GM08714 (cell line): ENCODE data around the gene SH3TC1.

Source experiments
- H3K4me3 ChIP-seq: fragments of 200-500 bp; sonication (Bioruptor generic); 2 replicates; pipeline ENCODE4 v1.5.1; 2014; ENCODE audit warnings: mild to moderate bottlenecking, low read length, inconsistent platforms
- ZNF274 ChIP-seq: IDR thresholded peaks from 2 replicates; pipeline ENCODE4 v1.6.1; 2012; ENCODE audit warnings: mild to moderate bottlenecking, low read depth, low read length

The SH3TC1 gene

GRCh38 chr4:8216443-8217245 is 17.6 kb downstream of the SH3TC1 start:
- TF ChIP-seq ZNF274, result no peak
- no peak overlapping the region for H3K4me3 ChIP-seq

DNA sequence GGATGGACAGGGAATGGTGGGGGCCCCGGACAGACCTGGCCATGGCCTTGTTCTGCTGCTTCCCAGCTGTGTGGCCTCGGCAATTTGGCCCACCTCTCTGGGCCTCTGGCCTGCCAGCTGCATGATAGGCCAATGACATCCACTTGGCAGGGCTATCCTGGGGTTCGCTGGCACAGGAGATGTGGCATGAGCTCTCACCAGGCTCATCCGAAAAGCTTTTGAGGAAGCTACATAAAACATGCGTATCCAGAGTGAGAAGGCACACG is 18.1 kb downstream of the SH3TC1 start:
- no peak for TF ChIP-seq ZNF274
- no peak overlapping the region for H3K4me3 ChIP-seq

DNA sequence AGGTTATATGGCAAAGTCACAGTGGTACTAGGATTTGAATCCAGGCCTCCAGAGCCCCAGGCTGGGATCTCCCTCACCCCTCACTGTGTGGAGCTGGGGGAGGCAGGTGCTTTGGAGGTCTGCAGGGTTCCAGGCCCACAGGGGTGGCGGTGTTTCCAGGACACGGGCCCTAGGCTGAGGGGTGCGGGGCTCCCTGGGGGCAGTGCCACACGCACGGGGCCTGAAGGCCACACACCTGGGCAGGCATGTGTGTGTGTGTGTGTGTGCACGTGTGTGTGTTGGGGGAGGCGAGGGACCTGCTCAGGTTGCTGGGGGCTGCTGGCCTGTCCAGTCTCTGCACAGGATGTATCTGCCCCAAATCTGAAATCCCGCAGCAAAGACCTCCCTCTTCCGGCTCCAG is 18.8 kb downstream of the SH3TC1 start:
- H3K4me3 ChIP-seq, result no peak overlapping the region
- no peak for TF ChIP-seq ZNF274

DNA sequence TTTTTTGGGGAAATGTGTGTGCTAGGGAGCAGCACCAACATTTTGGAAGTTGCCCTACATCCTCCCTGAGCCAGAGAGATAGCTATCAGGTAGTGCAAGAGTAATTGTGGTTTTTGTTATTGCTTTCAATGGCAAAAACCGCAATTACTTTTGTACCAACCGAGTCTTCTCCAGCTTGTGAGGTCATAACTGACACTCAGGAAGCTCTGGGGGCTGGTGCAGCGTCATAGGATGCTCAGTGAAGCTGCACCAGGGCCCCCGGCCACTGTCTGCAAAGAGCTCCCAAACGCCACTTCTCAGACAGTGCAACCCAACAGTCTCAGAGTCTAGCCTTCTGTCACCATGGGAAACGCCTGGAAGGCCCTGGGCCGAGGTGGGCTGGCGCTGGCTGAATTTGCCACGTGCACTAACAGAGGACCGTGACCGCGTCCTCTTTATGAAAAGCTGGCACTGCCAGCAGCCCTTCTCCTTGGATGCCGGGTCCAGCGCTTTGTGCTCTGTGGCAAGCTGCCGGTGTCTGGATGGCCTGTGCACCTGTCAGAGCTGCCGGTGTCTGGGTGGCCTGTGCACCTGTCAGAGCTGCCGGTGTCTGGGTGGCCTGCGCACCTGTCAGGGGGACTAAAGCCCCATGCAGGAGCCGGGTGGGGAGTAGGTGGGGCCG is 19.4 kb downstream of the SH3TC1 start:
- TF ChIP-seq ZNF274, result no peak
- no peak overlapping the region for H3K4me3 ChIP-seq

GRCh38 chr4:8219236-8219635 is 20.1 kb downstream of the SH3TC1 start:
- no peak for TF ChIP-seq ZNF274
- no peak overlapping the region for H3K4me3 ChIP-seq

DNA sequence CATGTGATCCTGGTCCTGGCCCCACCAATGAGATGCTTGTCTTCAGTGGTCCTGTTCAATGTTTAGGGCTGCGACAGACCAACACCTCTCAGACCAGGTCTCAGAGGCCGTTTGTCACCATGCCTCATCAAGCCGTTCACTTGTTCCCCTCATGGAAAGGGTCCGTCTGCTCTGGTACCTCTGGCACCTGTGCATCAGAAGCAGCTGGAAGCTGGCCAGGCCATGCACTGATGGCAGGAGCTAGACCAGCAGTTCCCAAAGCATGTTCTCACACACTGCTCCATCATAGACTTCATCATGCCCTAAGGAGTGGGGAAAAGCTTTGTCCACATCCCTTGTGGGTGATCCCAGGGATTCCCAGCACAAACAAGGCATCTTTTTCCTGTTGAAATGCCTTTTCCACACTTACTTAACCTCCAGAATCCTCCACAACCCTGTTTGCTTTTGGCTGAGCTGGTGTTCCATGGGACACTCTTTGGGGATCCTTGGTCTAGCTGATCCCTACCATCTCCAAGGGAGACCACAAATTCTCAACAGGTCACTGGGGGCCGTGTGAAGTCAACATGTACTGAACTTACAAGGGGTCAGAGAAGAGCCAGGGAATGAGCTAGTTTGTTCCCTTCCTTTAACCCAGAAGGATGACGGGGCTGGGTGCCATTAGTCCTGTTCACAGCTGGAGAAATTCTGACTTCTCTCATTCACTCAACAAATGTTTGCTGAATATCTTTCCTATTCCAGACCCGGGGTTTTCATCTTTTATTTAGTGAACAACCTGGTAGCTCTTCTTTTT is 21.8 kb downstream of the SH3TC1 start:
- no peak for TF ChIP-seq ZNF274
- no peak overlapping the region for H3K4me3 ChIP-seq

GRCh38 chr4:8221476-8221875 is 22.4 kb downstream of the SH3TC1 start:
- H3K4me3 ChIP-seq, result no peak overlapping the region
- no peak for TF ChIP-seq ZNF274

DNA sequence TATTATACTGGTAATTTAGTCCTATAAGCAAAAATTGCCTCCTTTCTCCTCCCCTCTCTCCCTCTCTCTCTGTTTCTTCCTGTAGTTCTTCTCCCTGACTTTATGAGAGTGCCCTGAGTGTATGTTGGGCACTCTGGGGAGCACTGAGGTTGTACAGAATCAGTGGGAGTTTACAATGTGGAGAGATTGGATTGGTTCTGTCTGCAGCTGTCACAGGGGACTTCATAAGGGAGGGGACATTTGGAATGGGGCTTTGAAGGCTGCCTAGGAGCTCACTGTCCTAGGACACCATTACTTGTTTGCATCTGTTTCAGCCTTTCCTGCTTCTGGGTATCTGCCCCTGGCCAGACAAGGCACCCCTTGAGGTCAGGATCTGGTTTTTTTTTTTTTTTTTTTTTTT is 22.9 kb downstream of the SH3TC1 start:
- no peak overlapping the region for H3K4me3 ChIP-seq
- TF ChIP-seq ZNF274, result no peak

GRCh38 chr4:8222609-8223388 is 23.7 kb downstream of the SH3TC1 start:
- no peak for TF ChIP-seq ZNF274
- no peak overlapping the region for H3K4me3 ChIP-seq

- no peak for TF ChIP-seq ZNF274
- H3K4me3 ChIP-seq, result no peak overlapping the region
Measured at GRCh38 chr4:8224267-8224974, 25.3 kb downstream of the SH3TC1 start.

GRCh38 chr4:8224975-8225625 is 26.0 kb downstream of the SH3TC1 start:
- no peak overlapping the region for H3K4me3 ChIP-seq
- no peak for TF ChIP-seq ZNF274

DNA sequence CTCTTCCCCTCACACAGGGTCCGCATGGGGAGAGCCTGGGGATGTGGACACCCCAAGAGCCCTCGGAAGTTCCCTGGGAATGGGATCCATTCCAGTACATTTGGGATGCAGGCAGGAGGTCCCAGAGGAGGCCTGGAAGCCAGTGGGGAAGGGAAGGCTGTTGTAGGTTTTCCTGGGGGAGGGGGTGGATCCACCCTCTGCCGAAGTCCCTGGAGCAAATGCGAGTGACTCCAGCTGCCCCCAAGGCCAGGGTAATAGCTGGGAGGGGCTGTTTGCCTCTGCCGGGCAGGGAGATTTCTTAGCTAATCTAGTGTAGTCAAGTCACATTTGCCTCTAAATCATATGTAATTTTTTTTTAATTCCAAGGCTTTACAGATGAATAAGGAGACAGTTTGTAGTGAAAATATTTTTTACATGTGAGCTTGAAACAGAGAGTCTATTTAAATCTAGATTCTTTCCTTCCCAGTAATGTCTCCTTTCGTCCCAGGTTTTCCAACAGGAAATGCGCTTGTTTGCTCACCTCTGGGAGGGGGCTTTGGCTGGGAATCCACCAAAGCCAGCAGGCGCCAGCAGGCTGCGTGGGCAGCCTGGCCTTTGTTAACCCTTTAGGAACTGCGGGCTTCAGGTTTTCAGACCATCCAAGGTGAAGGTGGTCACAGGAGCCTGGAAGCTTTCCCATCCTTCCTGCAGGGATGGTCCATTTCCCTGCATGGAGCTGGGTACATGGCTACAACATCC is 26.8 kb downstream of the SH3TC1 start:
- H3K4me3 ChIP-seq, result no peak overlapping the region
- TF ChIP-seq ZNF274, result no peak
